Measurements from ENCODE around the gene OR11A1.

OR11A1 gene

GRCh38 chr6:29456971-29457370, at the start of gene OR11A1, which contains the start of gene OR2H1:
TSS of gene OR11A1 (minus strand) at chr6:29457071. CDS start at chr6:29427641, 29,430 bp downstream.
TSS of gene OR2H1 (plus strand) at chr6:29457155. CDS start at chr6:29461770, 4,615 bp downstream.
- DNase-seq (ENCODE audit: low read depth in 2 of 2) = no peak

- no peak for DNase-seq (ENCODE audit: low read depth in 2 of 2)
Measured at GRCh38 chr6:29506446-29507067, 49.7 kb upstream of the OR11A1 start.

GRCh38 chr6:29505808-29506207, 48.9 kb upstream of the OR11A1 start:
- DNase-seq (ENCODE audit: low read depth in 2 of 2) = no peak

- no peak for DNase-seq (ENCODE audit: low read depth in 2 of 2)
Measured at GRCh38 chr6:29504961-29505360, 48.1 kb upstream of the OR11A1 start.

GRCh38 chr6:29502597-29502996, 45.7 kb upstream of the OR11A1 start:
- no peak for DNase-seq (ENCODE audit: low read depth in 2 of 2)

- DNase-seq (ENCODE audit: low read depth in 2 of 2) = no peak
Measured at GRCh38 chr6:29502181-29502580, 45.3 kb upstream of the OR11A1 start.

GRCh38 chr6:29501106-29501505, 44.2 kb upstream of the OR11A1 start:
- DNase-seq (ENCODE audit: low read depth in 2 of 2) = no peak

GRCh38 chr6:29500594-29500993, 43.7 kb upstream of the OR11A1 start:
- DNase-seq (ENCODE audit: low read depth in 2 of 2) = no peak

- DNase-seq (ENCODE audit: low read depth in 2 of 2) = no peak
Measured at GRCh38 chr6:29499704-29500103, 42.8 kb upstream of the OR11A1 start.

- no peak for DNase-seq (ENCODE audit: low read depth in 2 of 2)
Measured at GRCh38 chr6:29496961-29497360, 40.1 kb upstream of the OR11A1 start.

GRCh38 chr6:29495571-29495970, 38.7 kb upstream of the OR11A1 start:
- DNase-seq (ENCODE audit: low read depth in 2 of 2) = no peak

- no peak for DNase-seq (ENCODE audit: low read depth in 2 of 2)
Measured at GRCh38 chr6:29494131-29494530, 37.3 kb upstream of the OR11A1 start.

- no peak for DNase-seq (ENCODE audit: low read depth in 2 of 2)
Measured at GRCh38 chr6:29493261-29493660, 36.4 kb upstream of the OR11A1 start.

- DNase-seq (ENCODE audit: low read depth in 2 of 2) = no peak
Measured at GRCh38 chr6:29491574-29491973, 34.7 kb upstream of the OR11A1 start.

- no peak for DNase-seq (ENCODE audit: low read depth in 2 of 2)
Measured at GRCh38 chr6:29490552-29490951, 33.7 kb upstream of the OR11A1 start.

GRCh38 chr6:29490055-29490454, 33.2 kb upstream of the OR11A1 start:
- DNase-seq (ENCODE audit: low read depth in 2 of 2) = no peak

GRCh38 chr6:29489286-29489685, 32.4 kb upstream of the OR11A1 start:
- no peak for DNase-seq (ENCODE audit: low read depth in 2 of 2)

GRCh38 chr6:29488874-29489273, 32.0 kb upstream of the OR11A1 start:
- no peak for DNase-seq (ENCODE audit: low read depth in 2 of 2)

- no peak for DNase-seq (ENCODE audit: low read depth in 2 of 2)
Measured at GRCh38 chr6:29487660-29488059, 30.8 kb upstream of the OR11A1 start, which contains the start of gene MAS1L. TSS of gene MAS1L (minus strand) at chr6:29487956. CDS start at chr6:29487902, 54 bp downstream.

- no peak for DNase-seq (ENCODE audit: low read depth in 2 of 2)
Measured at GRCh38 chr6:29487131-29487530, 30.3 kb upstream of the OR11A1 start.

GRCh38 chr6:29486577-29486976, 29.7 kb upstream of the OR11A1 start:
- no peak for DNase-seq (ENCODE audit: low read depth in 2 of 2)

- no peak for DNase-seq (ENCODE audit: low read depth in 2 of 2)
Measured at GRCh38 chr6:29483735-29484134, 26.9 kb upstream of the OR11A1 start.

GRCh38 chr6:29483186-29483585, 26.3 kb upstream of the OR11A1 start:
- DNase-seq (ENCODE audit: low read depth in 2 of 2) = no peak

GRCh38 chr6:29479560-29479959, 22.7 kb upstream of the OR11A1 start:
- no peak for DNase-seq (ENCODE audit: low read depth in 2 of 2)

All from stimulated activated CD4-positive, alpha-beta T cell treated with anti-CD3 and anti-CD28 coated beads, Interleukin-4, amount 100 ng/mL, for 48 hours (primary cell).